HepG2 (cell line): ENCODE results near the gene FBXL13. TPM values are rescaled to one million over a fixed set of nuclear protein-coding genes. Genes with fewer than 3 reads are reported as not detected.

ENCODE experiments used
- CBFB ChIP-seq: sonication (generic); formaldehyde crosslinking; IDR thresholded peaks from 2 replicates; pipeline ENCODE4 v1.4.0; 2020; ENCODE audit warnings: missing genetic modification reagents
- HMG20B ChIP-seq: conservative IDR thresholded peaks from 2 replicates; pipeline ENCODE4 v1.6.1; 2016; ENCODE audit warnings: missing genetic modification reagents, missing compliant biosample characterization
- RBFOX2 ChIP-seq: fragments of 200-400 bp; formaldehyde crosslinking; IDR thresholded peaks from 2 replicates; pipeline ENCODE4 v1.6.1; 2017; ENCODE audit warnings: low read depth, mild to moderate bottlenecking, low read length
- SNAI1 ChIP-seq: sonication (generic); formaldehyde crosslinking; IDR thresholded peaks from 2 replicates; pipeline ENCODE4 v1.5.0; 2020; ENCODE audit warnings: mild to moderate bottlenecking, missing genetic modification reagents, borderline replicate concordance
- ZNF24 ChIP-seq: fragments of 450-650 bp; IDR thresholded peaks from 2 replicates; pipeline ENCODE4 v1.6.1; 2017; ENCODE audit warnings: antibody characterized with exemption, mild to moderate bottlenecking
- ZNF446 ChIP-seq: sonication (generic); formaldehyde crosslinking; IDR thresholded peaks from 2 replicates; pipeline ENCODE4 v1.5.0; 2020; ENCODE audit warnings: mild to moderate bottlenecking, missing genetic modification reagents
- ZNF788 ChIP-seq: sonication (generic); formaldehyde crosslinking; IDR thresholded peaks from 2 replicates; pipeline ENCODE4 v1.5.0; 2020; ENCODE audit warnings: mild to moderate bottlenecking, missing genetic modification reagents, borderline replicate concordance
- polyA plus RNA-seq, 8 experiments: library from polyadenylated mRNA; depleted of rRNA in 3 of 8; stranded (reverse) in 7 of 8; unstranded in 1 of 8; fragments of >200 nt; fragmentation: Illumina TruSeq in 4 of 8; extraction: Trizol in 4 of 8; gene quantifications; 2 replicates each; pipeline versions ENCODE4 v1.2.1 to v1.2.3, GENCODE V29; 2011 to 2016; ENCODE audit warnings: low read depth in 4 of 8, missing spikeins in 1 of 8, mixed read lengths in 1 of 8; ENCODE audit not compliant: insufficient read depth in 1 of 8
- total RNA-seq, 5 experiments: library from RNA; depleted of rRNA; stranded (reverse); fragments of >200 nt; fragmentation: Illumina TruSeq; extraction: Trizol; gene quantifications; 2 replicates each; pipeline ENCODE4 v1.2.3, GENCODE V29; 2016; ENCODE audit warnings: low read depth in 1 of 5
- TF ChIP-seq, protein P1 (sequence below): sonication (generic); formaldehyde crosslinking; IDR thresholded peaks from 2 replicates; pipeline ENCODE4 v1.4.0; 2020; ENCODE audit warnings: mild to moderate bottlenecking, missing genetic modification reagents, borderline replicate concordance
- TF ChIP-seq, protein P2 (sequence below): IDR thresholded peaks from 2 replicates; pipeline ENCODE4 v1.6.1; 2018; ENCODE audit warnings: missing genetic modification reagents

Gene FBXL13
- total and polyA plus RNA-seq, 2 of the 13 experiments (the other 11 are each of a cell fraction or from before 2014, with no cell fraction given), result 0.24 to 0.77 TPM

DNA sequence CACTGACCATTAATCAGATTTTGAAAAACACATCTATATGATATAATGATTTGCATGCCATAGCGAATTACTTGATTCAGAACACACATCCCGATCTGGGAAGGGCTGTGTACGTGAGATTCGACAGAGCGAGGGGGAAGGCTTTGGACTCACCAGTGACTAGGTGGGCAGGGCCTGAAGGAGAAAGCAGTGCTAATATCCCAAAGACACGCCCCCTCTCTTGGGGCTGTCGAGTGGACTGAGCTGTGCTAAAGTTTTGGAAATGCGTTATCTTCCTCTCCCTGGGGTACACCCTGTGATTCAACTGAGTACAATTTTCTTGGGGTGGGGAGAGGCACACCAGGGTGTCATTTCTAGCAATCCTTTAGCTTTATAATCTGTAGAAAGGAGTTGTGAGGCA is 160.0 kb downstream of the FBXL13 start (continued):
- TF ChIP-seq, protein P1, sequence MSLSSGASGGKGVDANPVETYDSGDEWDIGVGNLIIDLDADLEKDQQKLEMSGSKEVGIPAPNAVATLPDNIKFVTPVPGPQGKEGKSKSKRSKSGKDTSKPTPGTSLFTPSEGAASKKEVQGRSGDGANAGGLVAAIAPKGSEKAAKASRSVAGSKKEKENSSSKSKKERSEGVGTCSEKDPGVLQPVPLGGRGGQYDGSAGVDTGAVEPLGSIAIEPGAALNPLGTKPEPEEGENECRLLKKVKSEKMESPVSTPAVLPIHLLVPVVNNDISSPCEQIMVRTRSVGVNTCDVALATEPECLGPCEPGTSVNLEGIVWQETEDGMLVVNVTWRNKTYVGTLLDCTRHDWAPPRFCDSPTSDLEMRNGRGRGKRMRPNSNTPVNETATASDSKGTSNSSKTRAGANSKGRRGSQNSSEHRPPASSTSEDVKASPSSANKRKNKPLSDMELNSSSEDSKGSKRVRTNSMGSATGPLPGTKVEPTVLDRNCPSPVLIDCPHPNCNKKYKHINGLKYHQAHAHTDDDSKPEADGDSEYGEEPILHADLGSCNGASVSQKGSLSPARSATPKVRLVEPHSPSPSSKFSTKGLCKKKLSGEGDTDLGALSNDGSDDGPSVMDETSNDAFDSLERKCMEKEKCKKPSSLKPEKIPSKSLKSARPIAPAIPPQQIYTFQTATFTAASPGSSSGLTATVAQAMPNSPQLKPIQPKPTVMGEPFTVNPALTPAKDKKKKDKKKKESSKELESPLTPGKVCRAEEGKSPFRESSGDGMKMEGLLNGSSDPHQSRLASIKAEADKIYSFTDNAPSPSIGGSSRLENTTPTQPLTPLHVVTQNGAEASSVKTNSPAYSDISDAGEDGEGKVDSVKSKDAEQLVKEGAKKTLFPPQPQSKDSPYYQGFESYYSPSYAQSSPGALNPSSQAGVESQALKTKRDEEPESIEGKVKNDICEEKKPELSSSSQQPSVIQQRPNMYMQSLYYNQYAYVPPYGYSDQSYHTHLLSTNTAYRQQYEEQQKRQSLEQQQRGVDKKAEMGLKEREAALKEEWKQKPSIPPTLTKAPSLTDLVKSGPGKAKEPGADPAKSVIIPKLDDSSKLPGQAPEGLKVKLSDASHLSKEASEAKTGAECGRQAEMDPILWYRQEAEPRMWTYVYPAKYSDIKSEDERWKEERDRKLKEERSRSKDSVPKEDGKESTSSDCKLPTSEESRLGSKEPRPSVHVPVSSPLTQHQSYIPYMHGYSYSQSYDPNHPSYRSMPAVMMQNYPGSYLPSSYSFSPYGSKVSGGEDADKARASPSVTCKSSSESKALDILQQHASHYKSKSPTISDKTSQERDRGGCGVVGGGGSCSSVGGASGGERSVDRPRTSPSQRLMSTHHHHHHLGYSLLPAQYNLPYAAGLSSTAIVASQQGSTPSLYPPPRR, result no peak
- TF ChIP-seq RBFOX2 (no peak), SNAI1 (CRISPR knock-in tag) (no peak), ZNF788 (CRISPR knock-in tag) (no peak), HMG20B (no peak), CBFB (CRISPR knock-in tag) (no peak), ZNF24 (no peak), ZNF446 (CRISPR knock-in tag) (no peak)
- TF ChIP-seq, protein P2, sequence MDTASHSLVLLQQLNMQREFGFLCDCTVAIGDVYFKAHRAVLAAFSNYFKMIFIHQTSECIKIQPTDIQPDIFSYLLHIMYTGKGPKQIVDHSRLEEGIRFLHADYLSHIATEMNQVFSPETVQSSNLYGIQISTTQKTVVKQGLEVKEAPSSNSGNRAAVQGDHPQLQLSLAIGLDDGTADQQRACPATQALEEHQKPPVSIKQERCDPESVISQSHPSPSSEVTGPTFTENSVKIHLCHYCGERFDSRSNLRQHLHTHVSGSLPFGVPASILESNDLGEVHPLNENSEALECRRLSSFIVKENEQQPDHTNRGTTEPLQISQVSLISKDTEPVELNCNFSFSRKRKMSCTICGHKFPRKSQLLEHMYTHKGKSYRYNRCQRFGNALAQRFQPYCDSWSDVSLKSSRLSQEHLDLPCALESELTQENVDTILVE (CRISPR knock-in tag), result no peak
